AG04450 (cell line): ENCODE results near the gene GALC. TPM values are rescaled to one million over a fixed set of nuclear protein-coding genes. Genes with fewer than 3 reads are reported as not detected.

Experiments
- CTCF ChIA-PET: fragments of 300-600, 350-600 bp; formaldehyde crosslinking; extraction: SDS; loops from one replicate; lab custom pipeline; 2022; ENCODE audit warnings: antibody characterized with exemption, inconsistent platforms; lab: Charles Lee
- POLR2A ChIA-PET: fragments of 350-600 bp; formaldehyde crosslinking; extraction: SDS; loops from one replicate; lab custom pipeline; 2021; ENCODE audit warnings: antibody characterized with exemption, inconsistent platforms; lab: Yijun Ruan, JAX
- DNase-seq: peaks from one replicate; pipeline ENCODE4 v3.0.0-alpha.2; 2011; ENCODE audit warnings: low read depth, low spot score
- H3K27ac ChIP-seq: one replicate; pipeline ENCODE4 v1.5.1; 2012; ENCODE audit warnings: low read depth, low read length, control low read depth
- H3K27me3 ChIP-seq: one replicate; pipeline ENCODE4 v1.6.0; 2012; ENCODE audit warnings: low read length; ENCODE audit not compliant: control insufficient read depth, insufficient read depth
- H3K4me3 ChIP-seq: 2 replicates; pipeline ENCODE4 v1.5.1; 2011; ENCODE audit warnings: mild to moderate bottlenecking, low read depth, low read length, control low read depth
- H3K9me3 ChIP-seq: 2 replicates; pipeline ENCODE4 v1.5.1; 2012; ENCODE audit warnings: low read length; ENCODE audit not compliant: control insufficient read depth, insufficient read depth
- polyA minus RNA-seq: library from RNA; depleted of rRNA, polyadenylated mRNA; stranded (reverse); fragments of >200 nt; gene quantifications from 2 replicates; pipeline ENCODE4 v1.2.3, GENCODE V29; 2011; rRNA and poly(A)+ RNA removed
- polyA plus RNA-seq: library from polyadenylated mRNA; depleted of rRNA; stranded (reverse); fragments of >200 nt; gene quantifications from 2 replicates; pipeline ENCODE4 v1.2.3, GENCODE V29; 2011; rRNA removed
- TF ChIP-seq, protein P1 (sequence below): IDR thresholded peaks from 2 replicates; pipeline ENCODE4 v1.5.1; 2011; ENCODE audit warnings: low read depth, low read length, control low read depth, inconsistent platforms

Gene GALC
- polyA plus RNA-seq, result 13.0 and 18.2 TPM in 2 replicates
- polyA minus RNA-seq, result 13.1 and 16.6 TPM in 2 replicates

DNA sequence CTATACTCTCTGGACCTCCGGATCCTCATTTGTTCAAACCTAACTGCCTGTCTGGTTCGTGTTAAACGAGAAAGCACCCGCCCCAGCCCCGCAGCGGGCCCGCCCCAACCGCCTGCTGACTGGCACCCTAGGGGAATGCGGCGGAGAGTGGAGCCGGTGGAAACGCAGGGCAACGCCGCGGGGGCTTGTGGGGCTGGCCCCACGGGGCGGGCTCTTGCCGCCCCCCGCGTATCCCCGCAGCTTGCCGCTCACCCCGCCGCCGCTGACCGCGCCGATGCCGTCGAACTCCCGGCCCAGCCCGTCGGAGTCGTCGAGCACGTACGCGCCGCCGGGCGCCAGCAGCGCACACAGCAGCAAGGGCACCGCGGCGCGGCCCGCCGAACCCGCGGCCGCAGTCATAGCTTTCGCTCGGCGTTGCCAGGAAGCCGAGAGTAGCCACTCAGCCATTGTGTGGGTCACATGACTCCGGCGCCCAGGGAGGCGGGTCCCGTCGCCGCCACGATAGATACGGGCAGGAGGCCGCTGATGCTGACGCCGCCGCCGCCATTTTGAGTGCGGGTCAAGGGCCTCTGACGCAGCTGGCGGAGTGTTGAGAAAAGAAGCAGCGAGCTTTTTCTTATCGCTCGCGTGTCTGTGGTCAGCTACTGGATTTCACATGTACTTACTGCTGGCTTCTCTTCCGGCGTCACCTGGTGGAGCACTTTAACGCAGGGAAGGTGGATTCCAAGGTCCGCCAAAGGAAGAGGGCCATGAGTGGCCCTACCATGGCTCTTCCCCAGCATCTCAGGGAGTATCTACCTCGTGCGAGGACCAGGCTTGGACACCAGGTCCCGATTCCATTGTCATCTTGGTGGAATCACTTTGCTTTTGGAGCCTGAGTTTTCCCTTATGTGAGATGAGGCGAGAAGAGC, at the start of gene GALC:
GALC (minus strand) TSS at position 465 of the 911 bp plus-strand sequence; CDS start at position 447, 18 bp downstream.
- peak; percentile 73 for DNase-seq
- CTCF ChIA-PET, result interaction anchor here (1.0 kb wide), 1 partner anchor 196 kb away, joined by 3 read pairs; no protein-coding TSS in a partner anchor
- Histone ChIP-seq H3K4me3 (peak within 1 kb of the TSS; percentile 69), H3K9me3 (no peaks in the 10 kb centered on the region), H3K27me3 (no peaks in the 10 kb centered on the region), H3K27ac (peak within 1 kb of the TSS; percentile 95)
- POLR2A ChIA-PET, result interaction anchor here (1.2 kb wide), 1 partner anchor 21 kb away, joined by 3 read pairs; no protein-coding TSS in a partner anchor
- TF ChIP-seq, protein P1, sequence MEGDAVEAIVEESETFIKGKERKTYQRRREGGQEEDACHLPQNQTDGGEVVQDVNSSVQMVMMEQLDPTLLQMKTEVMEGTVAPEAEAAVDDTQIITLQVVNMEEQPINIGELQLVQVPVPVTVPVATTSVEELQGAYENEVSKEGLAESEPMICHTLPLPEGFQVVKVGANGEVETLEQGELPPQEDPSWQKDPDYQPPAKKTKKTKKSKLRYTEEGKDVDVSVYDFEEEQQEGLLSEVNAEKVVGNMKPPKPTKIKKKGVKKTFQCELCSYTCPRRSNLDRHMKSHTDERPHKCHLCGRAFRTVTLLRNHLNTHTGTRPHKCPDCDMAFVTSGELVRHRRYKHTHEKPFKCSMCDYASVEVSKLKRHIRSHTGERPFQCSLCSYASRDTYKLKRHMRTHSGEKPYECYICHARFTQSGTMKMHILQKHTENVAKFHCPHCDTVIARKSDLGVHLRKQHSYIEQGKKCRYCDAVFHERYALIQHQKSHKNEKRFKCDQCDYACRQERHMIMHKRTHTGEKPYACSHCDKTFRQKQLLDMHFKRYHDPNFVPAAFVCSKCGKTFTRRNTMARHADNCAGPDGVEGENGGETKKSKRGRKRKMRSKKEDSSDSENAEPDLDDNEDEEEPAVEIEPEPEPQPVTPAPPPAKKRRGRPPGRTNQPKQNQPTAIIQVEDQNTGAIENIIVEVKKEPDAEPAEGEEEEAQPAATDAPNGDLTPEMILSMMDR, result no peak

DNA sequence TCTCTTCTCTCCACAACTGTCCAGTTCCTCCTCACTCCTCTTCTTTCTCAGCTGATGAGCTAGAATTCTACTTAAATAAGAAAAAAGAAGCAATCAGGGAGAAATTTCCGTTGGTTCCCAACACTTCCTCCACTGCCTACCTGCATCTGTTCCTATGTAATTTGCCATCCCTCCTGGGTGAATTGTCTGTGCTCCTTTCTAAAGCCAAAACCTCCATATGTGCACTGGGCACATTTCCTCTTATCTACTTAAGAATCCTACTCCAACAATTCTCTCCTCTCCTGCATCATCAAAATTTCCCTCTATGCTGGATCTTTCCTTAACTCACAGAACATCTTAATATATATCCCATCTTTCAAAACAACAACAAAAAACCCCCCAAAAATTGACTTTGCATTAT, 47.2 kb upstream of the GALC start:
- TF ChIP-seq, protein P1, result no peak
- Histone ChIP-seq H3K4me3 (no peak overlapping the region), H3K27me3 (no peaks in the 10 kb centered on the region), H3K27ac (no peak overlapping the region), H3K9me3 (no peaks in the 10 kb centered on the region)
- ChIA-PET POLR2A (no interaction called here), CTCF (no interaction called here)
- no peak for DNase-seq

DNA sequence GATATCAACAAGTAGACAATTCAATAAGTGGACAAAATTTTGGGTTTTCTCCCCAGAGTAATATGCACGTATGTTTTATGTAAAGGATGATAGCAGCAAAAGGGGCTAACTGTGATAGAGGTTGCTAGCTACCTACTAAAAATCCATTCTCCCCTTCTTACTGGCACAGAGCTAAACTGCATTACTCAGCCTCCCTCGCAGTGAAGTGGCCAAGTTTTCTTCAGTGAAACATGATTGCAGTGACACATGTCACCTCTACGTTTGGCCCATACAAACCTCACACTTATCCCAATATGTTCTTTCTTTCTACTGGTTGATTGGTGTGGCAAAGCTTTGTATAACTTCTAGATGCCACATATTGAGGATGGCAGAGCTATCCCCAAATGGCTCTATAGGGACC, 46.2 kb upstream of the GALC start:
- POLR2A ChIA-PET, result no interaction called here
- no peak for DNase-seq
- Histone ChIP-seq H3K27me3 (no peaks in the 10 kb centered on the region), H3K27ac (no peak overlapping the region), H3K4me3 (no peak overlapping the region), H3K9me3 (no peaks in the 10 kb centered on the region)
- TF ChIP-seq, protein P1, result no peak
- CTCF ChIA-PET, result no interaction called here

DNA sequence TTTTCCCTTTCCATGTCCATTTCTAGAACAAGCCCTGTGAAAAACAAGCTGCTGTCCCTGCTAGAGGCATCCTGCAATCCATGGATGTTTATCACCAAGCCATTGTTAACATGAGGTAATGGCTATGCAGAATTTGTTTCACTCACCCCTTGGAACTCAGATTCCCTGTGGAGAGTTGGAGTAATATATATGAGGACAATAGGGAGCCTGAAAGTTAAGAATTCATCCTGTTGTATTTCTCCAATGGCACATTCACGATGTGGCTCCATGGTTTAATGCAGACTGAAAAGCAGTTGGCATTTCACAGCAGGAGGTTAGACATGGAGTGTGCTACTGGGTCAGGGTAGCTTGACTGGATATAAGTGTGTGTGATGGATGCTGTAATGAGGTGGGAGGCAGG, 44.3 kb upstream of the GALC start:
- CTCF ChIA-PET, result no interaction called here

More for the DNA sequence above, 44.3 kb upstream of the GALC start:
- Histone ChIP-seq H3K27ac (no peak overlapping the region), H3K27me3 (no peaks in the 10 kb centered on the region), H3K9me3 (no peaks in the 10 kb centered on the region), H3K4me3 (no peak overlapping the region)
- TF ChIP-seq, protein P1, result no peak
- no peak for DNase-seq
- POLR2A ChIA-PET, result no interaction called here
